DMS114 treated with DMSO at 0.1 percent for 48 hours (cell line): ENCODE data around the gene SOX6.

ENCODE experiments used
- DNase-seq: peaks from one replicate; lab custom pipeline; 2025; ENCODE audit not compliant: unreplicated experiment; lab: John Stamatoyannopoulos, UW

SOX6 gene

GRCh38 chr11:16365581-16366228 is 9.4 kb upstream of the SOX6 start:
- DNase-seq: no peak

DNA sequence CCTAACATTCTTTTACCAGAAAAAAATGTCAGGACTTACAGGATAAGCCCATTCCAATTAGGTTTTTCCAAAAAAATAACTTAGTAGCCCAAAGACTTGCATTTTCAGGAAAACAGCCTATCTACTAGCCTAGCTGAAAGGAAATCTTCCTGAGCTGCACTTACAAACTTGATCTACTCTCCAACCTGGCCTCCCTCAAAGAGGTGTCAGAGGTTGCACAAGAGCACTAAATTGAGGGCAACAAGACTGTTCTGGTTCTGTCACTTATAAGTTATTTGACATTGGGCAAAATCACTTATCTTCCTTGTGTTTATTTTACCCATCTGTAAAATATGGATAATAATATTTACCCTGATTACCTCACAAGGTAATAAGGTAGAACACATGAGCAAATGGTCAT is 7.9 kb upstream of the SOX6 start:
- DNase-seq: no peak

DNA sequence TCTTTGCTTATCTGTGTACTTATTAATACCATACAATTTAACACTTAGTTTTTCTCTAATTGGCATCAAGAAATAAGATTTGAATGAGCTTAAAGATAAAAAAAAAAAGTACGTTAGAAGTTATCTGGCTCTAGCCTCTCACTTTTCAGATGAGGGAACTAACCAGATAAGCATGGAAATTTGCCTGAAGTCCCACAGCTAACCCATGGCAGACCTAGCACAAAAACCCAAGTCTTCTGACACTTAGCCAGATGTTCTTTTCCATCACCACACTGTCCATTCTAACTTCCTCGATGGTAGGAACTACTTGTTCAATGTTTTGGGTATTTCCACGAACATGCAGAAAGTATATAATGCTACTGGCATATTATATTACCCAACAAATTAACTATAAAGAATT is 7.4 kb upstream of the SOX6 start:
- DNase-seq: no peak

- no peak for DNase-seq
Observed at GRCh38 chr11:16361108-16361865, 4.9 kb upstream of the SOX6 start.

DNA sequence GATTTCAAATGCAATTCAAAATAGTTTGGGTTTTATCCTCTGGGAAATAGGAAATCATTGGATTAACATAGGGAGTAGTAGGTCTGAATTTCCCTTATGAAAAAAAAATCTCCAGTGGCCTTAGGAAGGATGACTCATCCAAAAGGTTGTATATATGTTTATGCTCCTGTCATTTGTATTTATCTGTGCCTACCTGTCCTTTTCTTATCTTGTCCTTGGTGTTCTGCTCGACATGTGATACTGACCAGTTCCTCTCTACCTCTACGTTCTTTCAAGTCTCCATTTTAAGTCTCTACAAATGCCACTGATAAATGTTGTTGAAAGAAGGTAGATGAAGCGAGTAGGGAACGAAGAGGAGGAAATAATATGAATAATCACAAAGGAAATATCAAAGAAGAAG is 3.0 kb upstream of the SOX6 start:
- no peak for DNase-seq

- no peak for DNase-seq
Observed at GRCh38 chr11:16358726-16359125, 2.4 kb upstream of the SOX6 start.

DNA sequence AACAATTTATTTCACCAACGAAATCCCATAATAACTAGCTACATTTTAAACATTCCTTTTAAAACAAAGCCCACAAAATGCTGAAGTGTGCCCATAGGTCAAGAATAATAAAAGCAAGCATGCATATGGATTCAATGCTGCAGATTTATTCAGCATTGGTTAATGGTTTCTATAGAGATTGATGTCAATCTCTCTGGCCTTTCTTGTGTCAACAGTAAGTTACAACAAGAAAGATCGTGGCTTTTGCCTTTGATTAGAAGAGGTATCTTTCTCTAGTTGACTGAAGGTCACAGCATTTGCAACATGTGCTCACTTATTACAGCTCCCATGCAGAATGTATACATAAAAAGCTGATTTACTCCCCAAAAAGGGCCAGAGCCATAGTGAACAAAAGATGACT is 1.4 kb upstream of the SOX6 start:
- no peak for DNase-seq

GRCh38 chr11:16356761-16357393 is 531 bp upstream of the SOX6 start:
- no peak for DNase-seq

DNA sequence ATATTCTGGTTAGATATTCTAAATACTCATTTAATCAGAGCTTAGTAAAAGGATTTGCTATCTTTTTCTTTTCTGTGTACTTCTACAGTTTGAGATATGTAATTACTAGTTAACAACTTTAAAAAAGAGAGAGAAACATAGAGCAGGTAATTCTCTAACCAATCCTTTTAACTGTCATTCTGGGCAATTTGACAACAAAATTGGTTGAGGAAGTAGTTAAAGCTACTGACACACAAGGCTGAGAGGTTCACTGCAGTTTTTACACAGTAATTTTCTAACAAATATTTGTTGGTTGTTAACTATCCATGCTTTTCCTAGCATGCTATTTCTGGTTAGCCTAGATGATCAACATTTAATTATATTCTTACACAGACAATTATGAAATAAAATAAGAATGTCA is 3.6 kb downstream of the SOX6 start:
- DNase-seq: no peak

GRCh38 chr11:16350125-16350524 is 6.2 kb downstream of the SOX6 start:
- DNase-seq: no peak

GRCh38 chr11:16347928-16348685 is 8.2 kb downstream of the SOX6 start:
- no peak for DNase-seq

- no peak for DNase-seq
Observed at GRCh38 chr11:16346975-16347374, 9.4 kb downstream of the SOX6 start.

- DNase-seq: no peak
Observed at GRCh38 chr11:16341853-16342252, 14.5 kb downstream of the SOX6 start.

GRCh38 chr11:16338393-16338792 is 18.0 kb downstream of the SOX6 start:
- DNase-seq: no peak

DNA sequence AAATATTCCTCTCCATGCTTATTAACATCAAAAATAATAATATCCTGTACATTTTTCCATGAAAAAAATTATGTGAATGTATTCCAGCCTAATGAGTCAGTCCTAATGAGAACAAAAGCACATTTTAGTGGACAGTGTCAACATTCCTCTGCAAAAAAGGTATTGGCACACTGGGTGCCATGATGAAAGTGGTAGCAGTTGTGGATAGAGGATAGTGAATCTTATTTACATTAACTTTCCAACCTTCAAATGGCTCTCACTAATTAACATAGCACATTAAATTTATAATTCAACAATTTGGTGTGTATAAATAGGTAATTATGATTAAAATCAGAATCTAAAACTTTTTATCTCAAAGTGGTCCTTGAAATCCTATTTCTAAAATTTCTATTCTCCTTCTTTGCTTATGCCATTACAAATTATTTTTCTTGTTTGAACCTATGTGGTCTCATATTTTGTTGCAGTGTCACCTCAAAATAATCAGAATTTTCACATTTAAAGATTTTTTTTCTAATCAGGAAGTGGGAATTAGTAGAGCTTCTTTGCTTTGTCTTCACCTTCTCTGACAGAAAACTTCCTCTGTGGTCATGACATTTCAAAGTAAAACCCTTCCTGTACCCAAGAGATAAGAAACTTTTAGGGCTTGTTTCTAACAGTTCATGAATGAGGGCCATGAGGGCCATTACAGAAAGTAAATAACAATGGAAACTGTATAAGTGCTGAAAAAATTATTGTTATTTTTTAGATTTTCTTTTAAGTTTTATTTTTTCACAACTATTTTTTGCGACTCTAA is 18.7 kb downstream of the SOX6 start:
- DNase-seq: no peak

GRCh38 chr11:16336721-16337120 is 19.6 kb downstream of the SOX6 start:
- no peak for DNase-seq

DNA sequence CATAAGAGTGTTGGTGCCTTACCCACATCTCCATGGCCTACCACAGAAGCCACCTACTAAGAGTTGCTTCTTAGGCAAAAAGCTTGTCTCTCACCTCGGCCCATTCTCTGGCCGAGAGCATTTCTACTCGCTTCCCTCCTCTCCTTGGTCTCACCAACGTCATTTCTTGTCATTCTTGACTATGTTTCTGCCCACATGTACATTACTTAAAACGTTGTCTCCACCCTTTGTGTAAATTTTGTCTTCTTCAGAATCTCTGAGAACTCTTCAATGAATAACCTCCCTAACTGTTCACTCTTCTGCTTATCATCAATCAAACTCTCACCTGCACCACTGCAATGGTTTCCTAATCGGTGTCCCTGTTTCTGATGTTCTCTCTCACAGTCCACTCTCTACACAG is 20.1 kb downstream of the SOX6 start:
- DNase-seq: no peak

DNA sequence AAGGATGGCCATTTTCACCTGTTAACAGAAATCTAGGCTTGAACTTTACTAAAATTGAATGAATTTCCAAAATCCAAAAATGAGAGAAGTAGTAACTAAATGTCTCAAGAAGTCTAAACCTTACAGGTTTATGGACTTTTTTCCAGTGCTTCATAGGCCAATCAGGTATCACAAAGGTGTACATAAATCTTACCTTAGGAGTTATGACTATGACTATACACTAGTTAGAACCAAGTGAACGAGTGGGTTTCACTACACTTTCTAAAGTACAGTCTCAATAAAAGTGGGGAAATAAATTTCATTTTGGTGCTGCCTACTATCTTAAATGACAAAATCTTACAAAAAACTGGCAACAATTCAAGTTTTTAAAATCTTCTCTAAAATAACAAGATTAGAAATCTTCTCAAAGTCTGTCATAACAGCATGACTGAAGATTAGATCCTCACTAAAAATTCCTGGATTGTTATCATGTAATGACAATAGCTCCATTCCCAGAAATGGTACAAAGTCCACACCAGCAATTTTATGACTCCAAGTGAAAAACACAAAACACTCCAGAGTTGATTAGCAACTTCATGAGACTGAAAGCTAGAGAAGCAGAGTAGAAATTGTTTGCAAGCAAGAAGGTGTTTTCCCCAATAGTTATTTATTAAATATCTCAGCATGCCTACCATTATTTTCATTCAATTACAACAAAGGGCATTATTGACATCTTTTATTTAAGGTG is 20.9 kb downstream of the SOX6 start:
- DNase-seq: no peak

DNA sequence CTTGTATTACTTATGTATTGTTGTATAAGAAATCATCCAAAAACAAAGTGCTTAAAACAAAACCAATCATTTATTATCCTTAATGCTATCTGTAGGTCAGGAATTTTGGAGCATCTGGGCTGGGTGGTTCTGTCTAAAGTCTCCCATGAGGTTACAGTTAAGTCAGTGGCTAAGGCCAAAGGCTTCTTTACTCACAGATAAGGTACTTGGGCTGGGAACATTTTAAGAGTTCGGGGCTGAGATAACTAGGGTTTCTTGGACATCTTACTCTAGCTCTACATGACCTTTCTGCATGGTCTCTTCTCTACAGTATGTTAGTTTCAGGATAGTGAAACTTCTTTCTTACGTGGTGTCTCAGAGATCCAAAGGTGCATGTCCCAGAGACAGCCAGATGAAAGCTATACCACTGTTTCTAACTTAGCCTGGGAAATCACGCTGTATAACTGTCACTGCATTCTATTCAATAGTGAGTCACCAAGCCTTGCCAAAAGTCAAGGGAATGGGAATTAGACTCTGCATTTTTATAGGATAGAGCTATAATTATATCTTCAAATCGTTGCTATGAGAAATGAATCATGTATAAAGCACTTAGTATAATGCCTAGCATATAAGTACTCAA is 29.6 kb downstream of the SOX6 start:
- no peak for DNase-seq

GRCh38 chr11:16322190-16322589 is 34.2 kb downstream of the SOX6 start:
- DNase-seq: no peak
